CD1c-positive myeloid dendritic cell (primary cell): Measurements from ENCODE around the gene CSRNP2.
"Not testable (repeated sequence)": the region's sequence is repeated elsewhere in the genome, so short reads cannot be mapped to it uniquely, and the experiment has no call there.

Source experiments
- DNase-seq: peaks from one replicate; pipeline ENCODE4 v3.0.0-alpha.2; 2016; ENCODE audit errors: extremely low spot score

The CSRNP2 gene

DNA sequence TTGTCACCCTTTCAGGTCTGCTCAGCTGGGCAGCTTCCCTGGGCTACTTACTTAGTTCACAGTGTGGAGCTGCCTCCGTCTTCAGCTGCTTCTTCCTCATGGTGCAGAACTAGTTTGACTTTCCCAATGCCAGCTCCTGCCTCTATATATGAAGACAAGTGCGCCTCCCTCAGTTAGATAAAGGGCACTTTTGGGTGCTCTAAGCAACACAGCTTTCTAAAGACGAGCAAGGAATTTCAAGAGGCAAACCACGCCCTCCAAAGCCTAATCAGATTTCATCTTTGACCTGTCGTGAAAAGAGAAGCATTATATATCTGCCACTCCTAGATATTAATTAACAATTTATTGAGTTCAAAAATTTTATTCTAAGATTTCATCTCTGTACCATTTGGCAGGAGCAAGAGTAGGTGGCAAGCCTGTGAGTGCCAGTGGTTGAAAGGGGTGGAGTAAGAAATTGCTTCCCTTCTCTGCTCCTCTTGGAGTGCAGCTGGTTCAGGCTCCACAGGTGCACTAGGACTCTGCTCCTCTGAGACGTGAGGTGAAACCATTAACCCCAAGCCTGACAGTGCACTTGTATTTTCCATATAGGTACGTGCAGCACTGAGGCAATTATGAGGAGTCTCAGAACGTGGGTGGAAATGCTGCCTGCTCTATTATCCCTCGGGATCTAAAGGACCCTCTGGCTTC lies 55.1 kb downstream of the CSRNP2 start:
- peak; percentile 78 for DNase-seq

DNA sequence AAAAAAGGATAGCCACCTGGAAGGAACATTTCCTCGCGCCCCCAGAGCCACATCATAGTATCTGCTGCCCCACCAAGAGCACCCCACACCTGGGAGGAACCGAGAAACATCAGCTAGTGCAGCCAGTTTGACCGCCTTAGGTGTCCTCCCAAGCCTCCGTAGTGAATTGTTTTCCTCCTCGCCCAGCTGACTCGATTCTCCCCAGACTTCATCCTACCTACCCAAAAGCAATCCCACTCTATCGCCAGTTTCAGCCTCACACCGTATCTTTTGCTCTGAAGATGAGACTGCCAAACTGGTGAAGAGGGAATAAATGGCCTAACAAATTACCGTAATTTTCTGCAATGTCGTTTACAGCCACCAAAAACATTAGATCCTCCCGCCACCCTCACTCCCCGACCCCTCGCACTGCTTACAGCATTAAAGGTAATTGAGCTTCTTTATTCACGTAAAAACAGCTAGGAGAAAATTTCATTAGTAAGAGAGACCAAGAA lies 56.0 kb downstream of the CSRNP2 start:
- no peak for DNase-seq

GRCh38 chr12:51025836-51026638 lies 57.4 kb downstream of the CSRNP2 start, which contains the start of gene SLC11A2:
SLC11A2 (minus strand) TSS chr12:51026384; CDS start chr12:51010728, 15,656 bp downstream.
- DNase-seq, result peak; percentile 96

GRCh38 chr12:51025338-51025835 lies 58.0 kb downstream of the CSRNP2 start:
- DNase-seq, result peak; percentile 19

DNA sequence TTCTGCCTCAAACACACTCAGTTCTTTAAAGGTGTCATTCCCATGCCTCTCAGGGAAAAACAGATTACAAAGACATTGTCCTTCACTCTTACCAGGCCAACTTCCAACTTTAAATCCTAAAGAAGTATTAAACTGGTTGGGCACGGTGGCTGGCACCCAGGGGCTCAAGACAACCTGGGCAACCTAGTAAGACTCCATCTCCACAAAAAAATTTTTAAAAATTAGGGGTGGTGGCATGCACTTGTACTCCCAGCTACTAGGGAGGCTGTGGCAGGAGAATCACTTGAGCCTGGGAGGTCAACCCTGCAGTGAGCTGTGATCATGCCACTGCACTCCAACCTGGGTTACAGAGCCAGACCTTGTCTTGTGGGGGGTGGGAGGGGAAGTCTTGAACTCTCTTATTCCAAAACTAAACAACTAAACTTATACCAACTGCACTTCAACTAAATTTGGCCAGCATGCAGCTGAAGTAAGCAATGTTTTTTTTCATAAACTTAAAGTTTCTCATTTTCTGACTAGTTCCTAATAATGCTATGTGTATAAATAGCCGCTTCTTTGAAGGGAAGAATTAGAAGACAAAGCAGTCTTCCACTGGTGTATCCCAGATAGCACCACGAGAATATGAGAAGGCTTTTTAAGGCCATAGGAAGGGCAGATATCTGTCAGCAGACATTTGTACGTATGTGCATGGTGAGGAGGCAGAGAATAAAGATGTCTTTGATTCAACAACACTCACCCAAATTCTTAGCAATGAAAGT lies 59.6 kb downstream of the CSRNP2 start:
- DNase-seq, result peak; percentile 18

DNA sequence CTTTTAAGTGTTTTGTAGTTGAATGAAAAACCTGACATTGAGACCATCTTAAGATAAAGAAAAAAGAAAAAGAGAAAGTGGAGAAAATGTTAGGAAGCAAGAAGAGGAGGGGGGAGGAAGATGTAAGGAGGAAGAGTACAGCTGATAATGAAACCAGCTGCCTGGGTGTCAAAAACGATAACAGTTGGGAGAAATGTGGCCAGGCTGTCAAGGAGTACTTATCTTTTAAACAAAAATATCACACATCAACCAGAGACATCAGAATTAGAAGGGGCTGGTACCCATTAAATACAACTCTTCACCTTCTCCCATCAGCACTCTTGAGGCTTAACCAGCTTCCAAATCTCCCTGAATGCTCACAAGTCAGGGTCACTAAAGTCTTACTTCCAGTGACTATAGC lies 61.7 kb downstream of the CSRNP2 start:
- no peak for DNase-seq

GRCh38 chr12:51020448-51021182 lies 62.8 kb downstream of the CSRNP2 start:
- DNase-seq, result no peak

- no peak for DNase-seq
These were observed 63.5 kb downstream of the CSRNP2 start for GRCh38 chr12:51019927-51020326.

DNA sequence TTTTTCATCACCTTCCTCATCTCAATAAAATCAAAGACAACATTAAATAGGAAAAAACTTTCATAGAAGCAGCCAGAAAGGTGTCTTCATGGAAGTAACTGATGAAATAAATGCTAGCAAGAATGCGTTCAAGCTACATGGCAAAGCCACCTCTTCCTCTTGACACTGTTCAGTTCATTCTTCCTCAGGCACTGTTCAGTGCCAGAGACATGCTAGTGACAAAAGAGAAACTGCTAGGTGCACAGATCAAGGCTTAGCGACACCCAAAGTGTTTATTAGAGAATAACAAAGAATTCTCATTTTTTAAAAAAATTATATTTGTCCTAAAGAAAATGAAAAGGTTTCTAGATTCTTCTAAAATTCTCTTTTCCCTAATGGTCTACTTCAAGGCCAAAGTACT lies 64.4 kb downstream of the CSRNP2 start:
- no peak for DNase-seq

- DNase-seq, result no peak
These were observed 65.9 kb downstream of the CSRNP2 start for GRCh38 chr12:51017452-51017851.

GRCh38 chr12:51014467-51014866 lies 68.9 kb downstream of the CSRNP2 start:
- not testable (repeated sequence) for DNase-seq

- DNase-seq, result no peak
These were observed 70.0 kb downstream of the CSRNP2 start for GRCh38 chr12:51013441-51013840.

DNA sequence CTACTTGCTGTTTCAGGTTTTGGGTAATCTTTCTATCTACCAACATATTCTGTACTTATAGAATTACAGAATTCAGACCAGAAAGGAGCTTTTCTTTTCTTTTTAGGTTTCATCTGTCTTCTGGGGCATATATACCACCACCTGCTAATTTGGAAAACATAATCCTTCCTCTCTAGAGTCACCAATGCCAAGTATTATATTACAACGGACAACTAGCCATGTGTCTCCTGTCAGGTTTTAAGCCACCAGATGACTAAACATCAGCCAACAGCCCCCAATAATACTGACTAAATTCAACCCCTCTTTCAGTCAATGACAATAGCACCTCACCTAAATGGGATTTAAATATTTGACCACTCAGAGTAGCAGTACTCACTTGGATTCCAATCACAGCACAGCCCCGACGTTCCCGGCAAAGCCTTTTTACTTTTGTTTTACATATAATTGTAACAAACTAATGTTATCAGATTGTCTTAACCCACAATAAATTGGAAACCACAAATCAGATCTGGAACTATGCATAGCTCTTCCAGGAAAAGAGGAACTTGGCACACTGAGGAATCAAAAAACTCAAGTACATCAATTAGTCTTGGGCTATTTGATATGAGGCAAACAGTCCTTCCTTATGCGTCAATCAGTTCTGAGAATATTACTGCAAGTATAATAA lies 70.7 kb downstream of the CSRNP2 start:
- peak; percentile 56 for DNase-seq

DNA sequence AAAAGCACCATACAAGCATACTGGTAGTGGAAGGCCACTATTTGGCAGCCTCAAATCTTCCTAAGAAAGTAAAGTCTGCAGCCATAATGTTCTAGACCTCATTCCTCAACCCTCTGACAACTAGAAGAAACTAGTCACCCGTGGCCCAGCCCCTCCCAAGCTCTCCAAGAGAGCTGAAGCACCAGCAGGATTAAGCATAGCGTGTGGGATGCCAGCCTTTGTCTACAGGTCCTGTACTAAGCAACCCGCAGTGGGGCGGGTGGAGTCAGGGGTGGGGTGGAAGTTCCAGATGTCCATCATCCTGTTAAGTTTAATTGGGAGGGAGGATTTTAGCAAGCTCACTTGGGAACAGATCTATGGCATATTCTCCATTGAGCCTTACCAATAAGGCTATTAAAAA lies 71.4 kb downstream of the CSRNP2 start:
- DNase-seq, result no peak
